Measurements from ENCODE around the gene TWF1. TPM values are rescaled to one million over a fixed set of nuclear protein-coding genes. Genes with fewer than 3 reads are reported as not detected.

Gene TWF1
- total RNA-seq, result 110 and 128 TPM in 2 replicates

GRCh38 chr12:43805860-43806736, at the start of gene TWF1:
Gene TWF1 (minus strand): TSS chr12:43806317. CDS start chr12:43806245, 72 bp downstream.

DNA sequence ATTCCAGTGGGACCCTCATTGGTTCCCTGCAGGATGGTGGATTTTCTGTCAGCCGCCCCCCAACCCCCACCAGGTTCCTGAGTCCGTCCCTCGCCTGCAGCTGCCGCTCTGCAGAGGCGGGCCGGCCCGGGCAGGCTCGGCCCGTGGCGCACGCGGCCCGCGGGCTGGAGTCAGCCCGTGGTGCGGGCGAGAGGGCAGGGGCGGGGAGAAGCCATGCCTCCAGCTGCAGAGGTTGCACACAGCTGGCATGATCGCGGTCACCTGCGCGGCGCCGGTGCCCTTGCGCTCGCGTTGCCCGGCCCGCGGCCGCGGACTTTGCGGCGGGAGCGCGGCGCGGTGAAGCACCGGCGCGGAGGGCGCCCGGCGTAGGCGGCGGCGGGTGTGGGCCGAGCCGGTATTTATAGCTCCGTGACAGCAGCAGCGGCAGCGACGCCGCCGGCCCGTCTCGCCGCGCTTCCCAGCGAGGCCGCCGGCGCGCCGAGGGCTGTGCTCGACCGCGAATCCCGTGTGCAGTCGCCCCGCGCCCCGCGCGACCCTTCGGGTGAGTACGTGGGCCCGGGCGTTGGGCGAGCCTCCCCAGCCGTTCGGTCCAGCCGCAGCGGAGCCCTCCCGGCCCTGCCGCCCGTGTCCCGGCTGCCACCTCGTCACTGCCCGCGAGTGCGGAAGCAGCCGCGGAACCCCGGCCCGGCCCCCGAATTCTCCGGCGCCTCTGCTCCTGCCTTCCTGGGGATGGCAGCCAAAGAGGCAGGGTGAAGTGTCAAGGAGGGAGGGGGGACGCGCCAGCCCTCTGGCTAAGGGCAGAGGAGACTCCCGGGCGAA, 29.7 kb upstream of the TWF1 start, which contains the start of gene TMEM117:
TSS of gene TMEM117 (plus strand) at position 426 of the 819 bp plus-strand sequence.

DNA sequence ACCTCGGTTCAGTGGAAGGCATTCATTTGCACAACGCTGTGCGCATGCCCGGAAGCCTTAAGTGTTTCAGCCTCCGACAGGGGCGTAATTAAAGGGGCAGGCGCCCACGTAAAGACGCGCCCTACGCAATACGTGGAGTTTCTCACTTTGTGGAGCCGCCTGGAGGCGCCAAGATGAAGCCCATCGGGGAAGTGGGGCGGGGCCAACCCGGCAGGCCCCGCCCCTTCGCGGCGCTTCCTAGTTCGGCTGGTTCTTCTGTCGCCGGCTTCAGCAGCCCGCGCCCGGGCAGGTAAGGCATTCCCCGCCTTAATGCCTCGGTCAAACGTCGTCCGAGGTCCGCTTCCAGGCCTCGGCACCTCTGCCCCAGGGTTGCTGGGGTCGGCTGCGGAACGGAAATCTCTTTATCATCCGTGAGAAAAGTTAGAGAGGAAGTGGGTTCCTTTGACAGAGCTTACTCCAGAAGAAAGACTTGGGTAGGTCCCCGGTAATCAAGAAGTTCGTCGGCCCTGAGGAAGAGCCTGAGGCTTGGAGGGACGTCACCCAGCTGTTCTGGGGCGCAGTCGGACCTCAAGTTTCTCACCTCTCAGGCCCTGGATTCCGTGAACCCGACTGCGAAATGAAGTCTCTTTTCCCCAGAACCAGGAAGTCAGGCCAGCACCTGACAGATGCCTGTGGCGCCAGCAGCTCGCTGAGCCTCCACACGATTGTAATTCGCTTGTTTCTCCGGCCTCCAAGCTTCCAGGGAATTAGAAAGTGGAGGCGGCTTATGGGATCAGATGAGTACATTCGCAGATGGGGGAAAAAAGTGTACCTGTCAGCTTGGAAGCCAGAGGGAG, 47.2 kb downstream of the TWF1 start, which contains the start of the genes IRAK4 and PUS7L:
TSS of gene IRAK4 (plus strand) at position 224 of the 836 bp plus-strand sequence. CDS start 9,161 bp downstream, outside the sequence.
TSS of gene PUS7L (minus strand) at position 63 of the 836 bp plus-strand sequence. CDS start 3,545 bp downstream, outside the sequence.

Other genes starting within 250 kb of the TWF1 start
- 13.3 and 16.6 TPM in 2 replicates for gene PUS7L, start 47.5 kb downstream of the TWF1 start, total RNA-seq
- 13.5 and 16.3 TPM in 2 replicates for gene IRAK4, start 47.4 kb downstream of the TWF1 start, total RNA-seq
- gene TMEM117, start 29.8 kb upstream of the TWF1 start, total RNA-seq, result 1.2 and 2.0 TPM in 2 replicates

Data from endothelial cell of coronary artery (primary cell).